Measurements from ENCODE around the gene ZSWIM6.

DNA sequence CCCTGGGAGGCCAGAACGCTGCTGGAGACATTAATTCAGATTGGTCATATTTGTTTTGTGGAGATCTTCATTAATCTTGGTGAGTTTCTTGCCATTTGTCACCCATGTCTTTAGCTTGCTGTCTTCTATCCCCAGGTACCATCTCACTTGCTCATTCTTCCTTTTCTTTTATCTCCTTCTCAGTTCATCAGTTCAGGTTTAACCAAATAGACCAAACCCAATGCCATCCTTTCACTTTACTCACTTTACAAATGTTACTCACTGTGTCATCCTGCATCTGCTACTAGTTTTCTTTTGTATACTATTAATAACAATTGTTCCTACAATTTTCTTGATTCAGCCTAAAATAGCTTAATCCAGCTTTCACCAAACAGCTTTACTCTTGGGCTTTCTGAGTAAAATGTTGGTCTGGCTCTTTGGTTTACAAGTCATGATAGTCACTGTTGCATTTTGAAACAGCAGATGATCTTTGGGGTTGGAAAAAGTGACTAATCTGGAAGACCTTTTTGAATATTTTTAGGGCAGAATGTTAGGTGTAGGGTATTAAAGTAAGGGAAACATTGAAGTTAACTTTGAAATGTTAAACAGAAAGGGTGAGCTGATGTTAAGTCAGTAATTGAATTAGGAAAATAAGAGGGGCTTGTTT is 246.9 kb downstream of the ZSWIM6 start:
- TF ChIP-seq CTCF (IDR thresholded peaks at IDR 0.05 in 4 of 5, conservative IDR thresholded peaks at IDR 0.05 in 1 of 5), result no peak
- TF ChIP-seq POLR2A (IDR thresholded peaks at IDR 0.05), result no peak
